Loucy (cell line): ENCODE measurements around the gene CHMP3.

Experiments
- CTCF ChIP-seq: fragments of 200-600 bp; sonication (generic); conservative IDR thresholded peaks from 2 replicates; pipeline ENCODE4 v1.5.1; 2014; ENCODE audit warnings: mild to moderate bottlenecking, antibody characterized with exemption, low read length
- EZH2phosphoT487 ChIP-seq: fragments of 200-600 bp; IDR thresholded peaks from 2 replicates; pipeline ENCODE4 v1.6.1; 2018; ENCODE audit warnings: antibody characterized with exemption, mild to moderate bottlenecking, moderate library complexity, borderline replicate concordance

- TF ChIP-seq CTCF (no peak), EZH2phosphoT487 (no peak)
Observed at GRCh38 chr2:86521922-86522321, 41.3 kb downstream of the CHMP3 start.
